GM12878 (cell line): ENCODE results near the gene RHBDF2. TPM values are rescaled to one million over a fixed set of nuclear protein-coding genes. Genes with fewer than 3 reads are reported as not detected.

ENCODE experiments used
- ATAC-seq: fragments of 200-7000 bp; cut with Tn5 transposase; 3 replicates; pipeline ENCODE4 v1.9.1; 2020; ENCODE audit warnings: mild to moderate bottlenecking, moderate library complexity
- BruUV-seq: library from RNA; stranded (reverse); fragments of 400-500 nt; replicated peaks from 2 replicates; lab custom pipeline; 2021; lab: Mats Ljungman, UMichigan
- CTCF ChIA-PET: fragments of 300-600 bp; sonication (Branson Sonifier 250); formaldehyde crosslinking; extraction: SDS; loops from one replicate; lab custom pipeline; 2021; ENCODE audit warnings: inconsistent platforms; lab: Yijun Ruan, JAX
- POLR2A ChIA-PET: fragments of 350-600 bp; formaldehyde crosslinking; extraction: SDS; loops from one replicate; lab custom pipeline; 2021; ENCODE audit warnings: inconsistent platforms; lab: Charles Lee
- RAD21 ChIA-PET: fragments of 300-600 bp; sonication (Branson Sonifier 250); formaldehyde crosslinking; loops from one replicate; lab custom pipeline; 2023; ENCODE audit warnings: antibody characterized with exemption; ENCODE audit not compliant: unreplicated experiment; lab: Charles Lee
- SMC1A ChIA-PET: fragments of 300-600 bp; sonication (Branson Sonifier 250); formaldehyde crosslinking; loops from one replicate; lab custom pipeline; 2023; ENCODE audit not compliant: unreplicated experiment, uncharacterized antibody; lab: Charles Lee
- DNase-seq: peaks from one replicate; pipeline ENCODE4 v3.0.0-alpha.2; 2011; ENCODE audit warnings: low read depth, low spot score
- FAIRE-seq: peaks from 3 replicates; lab custom pipeline; 2011; peaks lifted over from hg19 to GRCh38; lab: Jason Lieb, UNC
- H2AFZ ChIP-seq: 2 replicates; pipeline ENCODE4 v1.6.0; 2011; ENCODE audit warnings: low read depth, low read length, control low read depth; ENCODE audit not compliant: control insufficient read depth
- H3K27ac ChIP-seq: 2 replicates; pipeline ENCODE4 v1.5.1; 2011; ENCODE audit warnings: control low read depth; ENCODE audit not compliant: control insufficient read depth, insufficient read depth
- H3K27me3 ChIP-seq, 2 experiments: replicated peaks in 1 of 2; 2 replicates each; pipeline versions ENCODE4 v1.6.0 to v1.6.1; 2011; ENCODE audit warnings: low read length in 1 of 2; ENCODE audit not compliant: control insufficient read depth in 2 of 2, insufficient read depth in 2 of 2
- H3K36me3 ChIP-seq, 2 experiments: 2 replicates each; pipeline ENCODE4 v1.5.1; 2011; ENCODE audit warnings: low read length in 1 of 2; ENCODE audit not compliant: control insufficient read depth in 2 of 2, insufficient read depth in 2 of 2
- H3K4me1 ChIP-seq: 2 replicates; pipeline ENCODE4 v1.6.1; 2011; ENCODE audit warnings: mild to moderate bottlenecking, low read length, moderate library complexity, mixed read lengths; ENCODE audit not compliant: control insufficient read depth, insufficient read depth
- H3K4me2 ChIP-seq: 2 replicates; pipeline ENCODE4 v1.6.0; 2011; ENCODE audit warnings: control low read depth; ENCODE audit not compliant: control insufficient read depth, insufficient read depth
- H3K4me3 ChIP-seq: fragments of 200-600 bp; sonication (generic); 2 replicates; pipeline ENCODE4 v1.5.1; 2016
- H3K79me2 ChIP-seq: 2 replicates; pipeline ENCODE4 v1.6.0; 2011; ENCODE audit warnings: low read length; ENCODE audit not compliant: control insufficient read depth, insufficient read depth
- H3K9ac ChIP-seq: 2 replicates; pipeline ENCODE4 v1.8.0; 2011; ENCODE audit warnings: low read length, control low read depth, mixed read lengths; ENCODE audit not compliant: control insufficient read depth, insufficient read depth
- H3K9me3 ChIP-seq: replicated peaks from 3 replicates; pipeline ENCODE4 v1.5.1; 2011; ENCODE audit warnings: mild to moderate bottlenecking, low read length; ENCODE audit not compliant: control insufficient read depth, insufficient read depth
- H4K20me1 ChIP-seq: 2 replicates; pipeline ENCODE4 v1.6.0; 2011; ENCODE audit not compliant: control insufficient read depth, insufficient read depth
- CTCF ChIP-seq, 3 experiments: IDR thresholded peaks in 2 of 3; conservative IDR thresholded peaks in 1 of 3; 2 replicates each; pipeline ENCODE4 v1.5.1; 2011; ENCODE audit warnings: low read depth in 3 of 3, low read length in 3 of 3, mild to moderate bottlenecking in 3 of 3, control low read depth in 2 of 3, moderate library complexity in 2 of 3, inconsistent platforms in 1 of 3, mixed read lengths in 1 of 3; ENCODE audit not compliant: control insufficient read depth in 2 of 3, insufficient read depth in 1 of 3; ENCODE audit errors: extremely low read depth in 1 of 3
- GATAD2B ChIP-seq: fragments of 450-650 bp; conservative IDR thresholded peaks from 2 replicates; pipeline ENCODE4 v1.6.1; 2017; ENCODE audit warnings: low read depth, mild to moderate bottlenecking, moderate library complexity
- PBX3 ChIP-seq: IDR thresholded peaks from 2 replicates; pipeline ENCODE4 v1.6.1; 2011; ENCODE audit warnings: mild to moderate bottlenecking, low read depth, low read length, moderate library complexity; ENCODE audit not compliant: insufficient replicate concordance
- RCOR1 ChIP-seq: conservative IDR thresholded peaks from 2 replicates; pipeline ENCODE4 v1.6.1; 2012; ENCODE audit warnings: low read depth, low read length, improper control_type of control experiment
- ZNF384 ChIP-seq: IDR thresholded peaks from 2 replicates; pipeline ENCODE4 v1.6.1; 2012; ENCODE audit warnings: low read depth, mild to moderate bottlenecking, low read length, improper control_type of control experiment, borderline replicate concordance
- WGBS: methylation state at CpG from one replicate; pipeline ENCODE4 v1.1.6; 2016; ENCODE audit warnings: low lambda C conversion rate; ENCODE audit not compliant: insufficient replicate concordance, insufficient coverage; ENCODE audit errors: missing lambda C conversion rate; 5-methylcytosine and 5-hydroxymethylcytosine counted together
- in situ Hi-C: fragments of 300-500 bp; cut with MboI; formaldehyde crosslinking; loops from 9 replicates; pipeline ENCODE4 v1.14.3; 2018; ENCODE audit warnings: mixed read lengths
- intact Hi-C: fragments of 100-400 bp; cut with micrococcal nuclease; formaldehyde crosslinking; loops from one replicate; pipeline ENCODE4 v1.14.2; 2022; ENCODE audit not compliant: unreplicated experiment
- polyA plus RNA-seq, 11 experiments: library from polyadenylated mRNA; depleted of rRNA in 4 of 11; unstranded in 6 of 11; stranded (reverse) in 5 of 11; fragments of >200 nt; fragmentation: Nextera tagmentation in 4 of 11; fragmentation: Illumina TruSeq in 1 of 11; extraction: Ambion mirVana in 4 of 11; extraction: Trizol in 1 of 11; gene quantifications; 1 replicate in 1 of 11; 2 replicates in 10 of 11; pipeline versions ENCODE4 v1.2.1 to v1.2.3, GENCODE V29; 2011 to 2016; ENCODE audit warnings: inconsistent platforms in 2 of 11, missing spikeins in 2 of 11, low read depth in 1 of 11
- total RNA-seq, 4 experiments: library from RNA; depleted of rRNA in 3 of 4; stranded (reverse); fragments of >200 nt in 3 of 4; fragmentation: Illumina TruSeq in 1 of 4; extraction: Trizol in 1 of 4; gene quantifications; 2 replicates each; pipeline versions ENCODE4 v1.2.1 to v1.2.3, GENCODE V29; 2013 to 2021
- TF ChIP-seq, protein P1 (sequence below): fragments of 450-650 bp; IDR thresholded peaks from 2 replicates; pipeline ENCODE4 v1.6.1; 2017; ENCODE audit warnings: mild to moderate bottlenecking, moderate library complexity
- TF ChIP-seq, protein P2 (sequence below): fragments of 450-650 bp; formaldehyde crosslinking; IDR thresholded peaks from 2 replicates; pipeline ENCODE4 v1.4.0; 2020; ENCODE audit warnings: mild to moderate bottlenecking, moderate library complexity

RHBDF2 gene
- total and polyA plus RNA-seq, 10 of the 15 experiments (the other 5 are each of a cell fraction or from before 2014, with no cell fraction given) = 0.97 to 43.0 (median 18.7) TPM

GRCh38 chr17:76428511-76428910, 72.7 kb downstream of the RHBDF2 start:
- DNase-seq (no peak), ATAC-seq (no peak), FAIRE-seq (no peak)
- SMC1A ChIA-PET = interaction anchor here (1.1 to 2.9 kb wide), 8 partner anchors 17 to 79 kb away, joined by 4 to 9 read pairs (median 6); partner anchors contain the start of gene UBE2O
- H3K4me3 ChIP-seq = no peak overlapping the region
- H3K4me2 ChIP-seq = peak overlapping the region; percentile 38
- H2AFZ ChIP-seq = no peak overlapping the region
- no peak overlapping the region for H3K9ac ChIP-seq
- in situ Hi-C loops (no loop called here), intact Hi-C loops (no loop called here)
- H3K4me1 ChIP-seq = peaks cover 24% of the 10 kb centered on the region
- CTCF ChIA-PET = interaction anchor here (1.1 to 3.4 kb wide), 8 partner anchors 15 to 79 kb away, joined by 4 to 20 read pairs (median 6); no protein-coding TSS in a partner anchor
- H3K9me3 ChIP-seq = no peaks in the 10 kb centered on the region
- RAD21 ChIA-PET = interaction anchor here (1.1 kb wide), 1 partner anchor 65 kb away, joined by 3 read pairs; no protein-coding TSS in a partner anchor
- H3K27me3 ChIP-seq = no peaks in the 10 kb centered on the region
- H3K36me3 ChIP-seq = 0 out of 4 replicates have a peak, but pooled peaks cover 0 to 3% of the 10 kb centered on the region in 2 experiments
- H3K79me2 ChIP-seq = peaks cover 34% of the 10 kb centered on the region
- BruUV-seq = no TSS peak
- 0 out of 2 replicates have a peak overlapping the region, but pooled peaks have one; percentile 4 for H3K27ac ChIP-seq
- WGBS = 95% methylated on average over 1 of the region's 1 CpG
- POLR2A ChIA-PET = interaction anchor here (0.6 to 1.5 kb wide), 7 partner anchors 15 to 328 kb away, joined by 3 to 8 read pairs (median 3); no protein-coding TSS in a partner anchor
- no peaks in the 10 kb centered on the region; the same call in 1 of the 2 replicates for H4K20me1 ChIP-seq
- TF ChIP-seq, protein P1, sequence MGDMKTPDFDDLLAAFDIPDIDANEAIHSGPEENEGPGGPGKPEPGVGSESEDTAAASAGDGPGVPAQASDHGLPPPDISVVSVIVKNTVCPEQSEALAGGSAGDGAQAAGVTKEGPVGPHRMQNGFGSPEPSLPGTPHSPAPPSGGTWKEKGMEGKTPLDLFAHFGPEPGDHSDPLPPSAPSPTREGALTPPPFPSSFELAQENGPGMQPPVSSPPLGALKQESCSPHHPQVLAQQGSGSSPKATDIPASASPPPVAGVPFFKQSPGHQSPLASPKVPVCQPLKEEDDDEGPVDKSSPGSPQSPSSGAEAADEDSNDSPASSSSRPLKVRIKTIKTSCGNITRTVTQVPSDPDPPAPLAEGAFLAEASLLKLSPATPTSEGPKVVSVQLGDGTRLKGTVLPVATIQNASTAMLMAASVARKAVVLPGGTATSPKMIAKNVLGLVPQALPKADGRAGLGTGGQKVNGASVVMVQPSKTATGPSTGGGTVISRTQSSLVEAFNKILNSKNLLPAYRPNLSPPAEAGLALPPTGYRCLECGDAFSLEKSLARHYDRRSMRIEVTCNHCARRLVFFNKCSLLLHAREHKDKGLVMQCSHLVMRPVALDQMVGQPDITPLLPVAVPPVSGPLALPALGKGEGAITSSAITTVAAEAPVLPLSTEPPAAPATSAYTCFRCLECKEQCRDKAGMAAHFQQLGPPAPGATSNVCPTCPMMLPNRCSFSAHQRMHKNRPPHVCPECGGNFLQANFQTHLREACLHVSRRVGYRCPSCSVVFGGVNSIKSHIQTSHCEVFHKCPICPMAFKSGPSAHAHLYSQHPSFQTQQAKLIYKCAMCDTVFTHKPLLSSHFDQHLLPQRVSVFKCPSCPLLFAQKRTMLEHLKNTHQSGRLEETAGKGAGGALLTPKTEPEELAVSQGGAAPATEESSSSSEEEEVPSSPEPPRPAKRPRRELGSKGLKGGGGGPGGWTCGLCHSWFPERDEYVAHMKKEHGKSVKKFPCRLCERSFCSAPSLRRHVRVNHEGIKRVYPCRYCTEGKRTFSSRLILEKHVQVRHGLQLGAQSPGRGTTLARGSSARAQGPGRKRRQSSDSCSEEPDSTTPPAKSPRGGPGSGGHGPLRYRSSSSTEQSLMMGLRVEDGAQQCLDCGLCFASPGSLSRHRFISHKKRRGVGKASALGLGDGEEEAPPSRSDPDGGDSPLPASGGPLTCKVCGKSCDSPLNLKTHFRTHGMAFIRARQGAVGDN = no peak
- no peak for TF ChIP-seq CTCF (IDR thresholded peaks at IDR 0.05 in 2 of 3, conservative IDR thresholded peaks at IDR 0.05 in 1 of 3; ENCODE audit: control insufficient read depth in 2 of 3, extremely low read depth in 1 of 3, insufficient read depth in 1 of 3, low read depth in 3 of 3, low read length in 3 of 3)
- no peak for TF ChIP-seq GATAD2B
- TF ChIP-seq RCOR1 = no peak
- no peak for TF ChIP-seq PBX3
- TF ChIP-seq ZNF384 = no peak
- TF ChIP-seq, protein P2, sequence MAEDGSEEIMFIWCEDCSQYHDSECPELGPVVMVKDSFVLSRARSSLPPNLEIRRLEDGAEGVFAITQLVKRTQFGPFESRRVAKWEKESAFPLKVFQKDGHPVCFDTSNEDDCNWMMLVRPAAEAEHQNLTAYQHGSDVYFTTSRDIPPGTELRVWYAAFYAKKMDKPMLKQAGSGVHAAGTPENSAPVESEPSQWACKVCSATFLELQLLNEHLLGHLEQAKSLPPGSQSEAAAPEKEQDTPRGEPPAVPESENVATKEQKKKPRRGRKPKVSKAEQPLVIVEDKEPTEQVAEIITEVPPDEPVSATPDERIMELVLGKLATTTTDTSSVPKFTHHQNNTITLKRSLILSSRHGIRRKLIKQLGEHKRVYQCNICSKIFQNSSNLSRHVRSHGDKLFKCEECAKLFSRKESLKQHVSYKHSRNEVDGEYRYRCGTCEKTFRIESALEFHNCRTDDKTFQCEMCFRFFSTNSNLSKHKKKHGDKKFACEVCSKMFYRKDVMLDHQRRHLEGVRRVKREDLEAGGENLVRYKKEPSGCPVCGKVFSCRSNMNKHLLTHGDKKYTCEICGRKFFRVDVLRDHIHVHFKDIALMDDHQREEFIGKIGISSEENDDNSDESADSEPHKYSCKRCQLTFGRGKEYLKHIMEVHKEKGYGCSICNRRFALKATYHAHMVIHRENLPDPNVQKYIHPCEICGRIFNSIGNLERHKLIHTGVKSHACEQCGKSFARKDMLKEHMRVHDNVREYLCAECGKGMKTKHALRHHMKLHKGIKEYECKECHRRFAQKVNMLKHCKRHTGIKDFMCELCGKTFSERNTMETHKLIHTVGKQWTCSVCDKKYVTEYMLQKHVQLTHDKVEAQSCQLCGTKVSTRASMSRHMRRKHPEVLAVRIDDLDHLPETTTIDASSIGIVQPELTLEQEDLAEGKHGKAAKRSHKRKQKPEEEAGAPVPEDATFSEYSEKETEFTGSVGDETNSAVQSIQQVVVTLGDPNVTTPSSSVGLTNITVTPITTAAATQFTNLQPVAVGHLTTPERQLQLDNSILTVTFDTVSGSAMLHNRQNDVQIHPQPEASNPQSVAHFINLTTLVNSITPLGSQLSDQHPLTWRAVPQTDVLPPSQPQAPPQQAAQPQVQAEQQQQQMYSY (CRISPR knock-in tag) = no peak
